Activated T-cell treated with anti-CD3 and anti-CD28 coated beads, Interleukin-2, amount 50 U/mL, for 1 hour (primary cell): Measurements from ENCODE around the gene IL1RAP.

ENCODE experiments used
- DNase-seq: peaks from one replicate; pipeline ENCODE4 v3.0.0-alpha.2; 2020

Gene IL1RAP

DNA sequence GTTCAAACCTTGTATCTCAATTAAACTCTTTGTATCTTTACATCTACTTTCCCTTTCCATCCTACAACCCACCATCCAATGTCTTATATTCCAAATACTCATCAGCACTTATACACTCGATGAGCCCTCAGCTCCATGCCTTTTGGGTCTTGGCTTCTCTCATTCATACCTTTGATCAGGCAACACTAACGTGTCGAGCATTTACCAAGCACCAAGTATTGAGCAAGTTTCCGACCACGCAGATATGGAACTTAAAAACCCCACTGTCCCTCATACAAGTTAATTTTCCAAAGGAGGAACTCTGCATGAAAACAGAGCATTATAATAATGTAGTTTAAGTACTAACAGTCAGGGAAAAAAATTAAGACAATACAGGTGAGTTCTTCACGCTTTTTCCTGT, 102.8 kb downstream of the IL1RAP start:
- no peak for DNase-seq

DNA sequence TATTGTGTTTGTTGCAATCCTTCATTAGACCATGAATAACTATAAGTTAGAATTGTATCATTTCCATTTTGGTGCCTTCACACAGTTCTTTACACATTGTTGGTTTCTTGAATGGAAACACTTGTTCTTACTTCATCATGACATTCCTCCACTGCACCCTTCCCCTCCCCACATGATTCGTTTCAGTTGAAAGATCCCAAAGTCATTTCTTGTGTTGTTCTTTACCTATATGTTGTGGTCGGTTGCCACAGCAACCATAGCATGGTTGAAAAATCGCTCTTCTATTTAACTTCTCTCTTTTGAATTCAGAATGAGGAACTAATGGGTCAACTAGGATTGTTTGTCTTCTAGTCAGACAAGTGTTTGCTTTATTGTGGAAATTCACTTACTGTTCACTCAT, 103.3 kb downstream of the IL1RAP start:
- no peak for DNase-seq

DNA sequence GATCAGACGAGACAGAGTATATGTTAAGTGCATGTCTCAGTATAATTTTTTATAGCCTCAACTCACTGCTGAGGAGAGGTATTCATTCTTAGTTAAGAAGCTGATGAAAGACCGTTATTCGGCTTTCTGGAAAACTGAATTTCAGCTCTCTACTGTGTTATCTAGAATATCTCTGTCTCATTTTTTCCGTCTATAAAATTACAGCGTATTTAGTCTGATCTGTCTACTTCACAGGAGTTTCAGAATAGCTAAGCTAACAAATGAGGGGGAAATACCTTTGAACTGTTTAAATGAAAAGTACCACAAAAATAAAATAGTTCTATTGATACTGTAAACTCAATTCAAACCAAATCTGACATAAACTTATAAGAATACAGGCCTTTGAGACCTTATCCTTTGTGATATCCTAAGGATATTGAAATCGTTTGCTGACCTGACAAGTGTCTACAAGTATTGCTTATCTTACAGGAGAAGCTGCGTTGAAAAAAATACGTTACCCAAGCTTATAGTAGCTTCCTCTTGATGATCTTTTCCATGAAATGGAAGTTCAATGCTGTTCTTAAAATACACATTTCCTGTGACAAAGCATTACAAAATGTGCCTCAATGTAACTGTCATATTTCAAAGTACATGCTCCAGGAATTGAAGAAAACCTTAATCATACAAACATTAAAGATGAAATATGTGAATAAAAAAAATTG, 104.6 kb downstream of the IL1RAP start:
- no peak for DNase-seq

DNA sequence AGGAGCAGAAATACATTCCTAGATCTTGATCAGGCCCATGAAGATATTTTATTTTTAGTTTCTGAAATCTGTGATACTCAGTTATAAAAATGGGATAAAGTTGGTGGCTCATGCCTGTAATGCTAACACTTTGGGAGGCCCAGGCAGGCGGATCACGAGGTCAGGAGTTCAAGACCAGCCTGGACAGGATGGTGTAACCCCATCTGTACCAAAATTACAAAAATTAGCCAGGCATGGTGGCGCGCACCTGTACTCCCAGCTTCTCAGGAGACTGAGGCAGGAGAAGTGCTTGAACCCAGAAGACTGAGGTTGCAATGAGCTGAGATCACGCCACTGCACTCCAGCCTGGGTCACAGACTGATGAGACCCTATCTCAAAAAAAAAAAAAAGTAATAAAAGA, 105.5 kb downstream of the IL1RAP start:
- DNase-seq: no peak

DNA sequence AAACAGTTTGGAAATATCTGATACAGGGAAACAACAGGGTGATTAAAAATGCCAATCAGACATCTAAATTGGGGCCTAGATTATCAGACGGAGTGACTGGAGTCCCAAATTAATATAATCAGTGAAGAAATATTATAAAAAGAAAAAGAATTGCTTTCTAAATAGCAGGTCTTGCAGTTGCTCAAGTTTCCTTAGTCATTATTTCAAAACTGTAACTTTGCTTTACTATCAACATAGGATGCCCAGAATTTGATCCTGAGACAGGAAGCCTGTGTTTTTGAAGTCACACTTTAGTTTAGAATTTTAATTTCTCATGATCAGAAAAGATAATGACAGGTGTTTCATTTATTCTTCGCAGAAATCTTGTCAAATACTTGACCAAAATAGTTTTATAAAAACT, 105.9 kb downstream of the IL1RAP start:
- DNase-seq: no peak

DNA sequence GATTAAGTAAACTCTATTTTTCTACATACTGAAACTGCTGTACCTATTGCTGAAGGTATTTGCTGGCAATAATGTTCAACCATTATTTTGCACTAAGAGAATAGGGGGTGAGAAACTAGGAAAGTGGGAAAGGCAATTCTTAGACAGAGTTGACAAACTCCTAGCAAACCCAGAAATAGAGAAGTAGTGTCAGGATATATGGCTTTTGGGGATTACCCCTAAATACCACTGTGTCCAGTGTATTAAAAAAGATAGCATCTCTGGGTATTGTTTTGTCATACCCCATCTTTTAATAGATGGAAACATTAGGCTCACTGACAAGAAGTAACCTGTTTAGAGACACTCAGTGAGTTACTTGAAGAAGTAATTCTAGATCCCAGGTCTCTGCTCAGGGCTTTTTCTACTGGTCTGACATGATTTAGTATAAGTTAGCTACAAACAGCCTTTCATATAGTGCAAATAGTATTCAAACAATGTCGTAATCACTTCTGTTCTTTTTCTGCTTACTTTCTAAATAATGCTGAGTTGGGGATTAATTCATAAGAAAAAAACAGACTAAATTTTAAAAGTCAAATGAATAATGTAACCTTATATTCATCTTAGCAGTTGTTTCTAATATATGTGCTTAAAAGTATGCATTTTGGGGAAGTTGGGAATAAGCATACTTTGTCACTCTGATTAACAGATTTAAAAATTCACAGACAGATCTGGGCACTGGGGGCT, 107.2 kb downstream of the IL1RAP start:
- no peak for DNase-seq

DNA sequence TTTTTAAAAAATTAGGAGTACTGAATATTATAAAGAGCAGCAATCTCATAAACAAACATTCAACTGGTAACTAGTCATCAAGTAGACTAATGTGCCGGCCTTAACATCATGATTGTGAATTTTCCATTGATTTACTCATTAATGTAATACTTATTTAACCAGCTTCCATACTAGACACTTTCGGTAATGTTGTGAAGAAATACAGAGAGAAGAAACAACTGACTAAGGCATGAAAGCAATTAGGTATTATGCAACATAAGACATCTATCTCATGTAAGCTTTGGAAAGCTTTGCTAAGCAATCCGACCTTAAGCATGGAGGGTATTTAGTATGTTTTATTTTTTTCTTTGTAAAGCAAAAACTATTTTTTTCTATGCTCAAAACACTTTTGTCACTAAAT, 108.0 kb downstream of the IL1RAP start:
- no peak for DNase-seq

DNA sequence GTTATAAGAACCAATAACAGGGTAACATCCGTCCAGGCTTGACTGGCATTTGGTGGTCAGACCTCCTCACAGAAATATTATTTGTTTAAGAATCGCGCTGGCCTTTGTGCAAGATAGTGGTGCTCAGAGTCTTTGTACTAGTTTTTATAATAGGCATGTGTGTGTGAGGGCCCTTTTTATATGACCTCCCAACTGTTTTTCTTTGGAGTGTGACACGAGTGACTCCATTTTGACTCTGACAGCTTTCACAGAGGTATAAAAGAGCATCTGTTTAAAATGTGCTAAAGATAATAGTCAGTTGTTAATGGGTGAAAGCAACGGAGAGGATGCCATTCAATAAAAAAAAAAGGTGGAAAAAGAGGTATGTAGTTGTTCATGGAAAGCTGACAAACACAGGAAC, 110.4 kb downstream of the IL1RAP start:
- DNase-seq: no peak

DNA sequence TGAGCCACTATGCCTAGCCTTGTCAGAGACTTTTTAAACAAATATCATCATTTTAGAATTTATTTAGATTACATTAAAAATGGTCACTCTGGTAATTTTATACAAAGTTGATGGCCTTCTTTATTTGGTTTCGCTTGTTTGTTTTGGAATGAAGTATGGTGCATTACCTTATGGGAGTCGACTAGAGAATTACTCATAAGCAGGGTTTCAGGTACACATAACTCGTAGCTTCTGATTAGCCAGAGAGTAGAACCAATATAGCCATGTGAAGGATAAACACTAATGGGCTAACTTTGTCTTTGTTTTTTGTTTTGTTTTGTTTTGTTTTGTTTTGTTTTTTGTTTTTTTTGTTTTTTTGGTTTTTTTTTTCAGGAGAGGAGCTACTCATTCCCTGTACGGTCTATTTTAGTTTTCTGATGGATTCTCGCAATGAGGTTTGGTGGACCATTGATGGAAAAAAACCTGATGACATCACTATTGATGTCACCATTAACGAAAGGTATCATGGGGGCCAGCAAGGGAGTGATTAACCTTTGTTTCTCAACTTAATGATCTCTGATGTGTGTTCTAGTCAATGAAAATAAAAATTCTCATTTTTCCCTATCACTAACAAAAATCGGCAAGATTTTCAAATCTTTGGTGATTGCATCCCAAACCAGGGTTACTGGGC, 113.2 kb downstream of the IL1RAP start:
- DNase-seq: no peak

DNA sequence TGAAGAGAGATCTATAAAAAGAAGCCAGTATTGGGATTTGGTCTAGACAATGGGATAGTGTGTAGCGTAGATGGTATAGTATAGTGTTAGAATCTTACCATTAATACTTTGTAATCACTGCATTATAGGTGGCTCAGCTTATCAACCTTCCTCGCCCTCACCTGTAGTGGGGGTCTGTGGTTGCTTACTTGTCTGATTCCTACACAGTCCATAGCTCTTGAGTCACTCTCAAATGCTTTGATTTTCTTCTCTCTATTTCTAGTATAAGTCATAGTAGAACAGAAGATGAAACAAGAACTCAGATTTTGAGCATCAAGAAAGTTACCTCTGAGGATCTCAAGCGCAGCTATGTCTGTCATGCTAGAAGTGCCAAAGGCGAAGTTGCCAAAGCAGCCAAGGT, 115.2 kb downstream of the IL1RAP start:
- no peak for DNase-seq

DNA sequence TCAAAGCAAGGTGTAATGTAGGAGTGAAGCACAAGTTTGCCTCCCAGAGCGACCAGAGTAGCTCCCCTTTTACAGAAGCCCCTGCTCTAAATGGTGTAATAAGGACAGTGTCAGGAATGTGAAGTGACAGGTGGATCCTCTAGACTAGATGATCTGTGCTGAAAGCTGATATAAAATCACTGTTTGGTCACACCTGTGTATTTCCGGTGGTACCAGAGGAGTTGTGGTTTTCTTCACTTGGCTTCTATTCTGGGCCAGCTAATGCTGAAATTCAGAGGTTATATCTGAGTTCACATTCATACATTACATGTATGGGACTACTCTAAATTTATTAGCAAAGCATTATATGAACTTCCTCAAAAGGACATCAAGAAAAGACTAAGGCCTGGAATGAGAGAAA, 117.4 kb downstream of the IL1RAP start:
- DNase-seq: no peak

DNA sequence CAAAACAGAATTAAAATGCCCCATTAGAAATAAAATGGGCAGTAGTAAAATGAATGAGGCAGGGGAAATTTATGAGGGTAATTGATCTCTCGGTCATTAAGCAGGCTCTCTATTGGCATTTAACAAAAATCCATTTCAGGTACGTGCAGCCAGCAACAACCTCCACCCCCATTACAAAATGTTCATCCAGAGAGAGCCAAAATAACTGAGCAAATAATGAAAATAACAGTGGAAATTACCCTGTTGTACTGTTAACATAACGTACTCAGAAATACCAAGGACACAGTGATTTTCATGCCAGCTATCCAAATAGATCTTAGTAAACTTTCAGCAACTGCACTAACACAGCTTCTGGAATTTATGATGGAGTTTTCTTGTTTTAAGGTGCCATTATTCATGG, 127.7 kb downstream of the IL1RAP start:
- no peak for DNase-seq

DNA sequence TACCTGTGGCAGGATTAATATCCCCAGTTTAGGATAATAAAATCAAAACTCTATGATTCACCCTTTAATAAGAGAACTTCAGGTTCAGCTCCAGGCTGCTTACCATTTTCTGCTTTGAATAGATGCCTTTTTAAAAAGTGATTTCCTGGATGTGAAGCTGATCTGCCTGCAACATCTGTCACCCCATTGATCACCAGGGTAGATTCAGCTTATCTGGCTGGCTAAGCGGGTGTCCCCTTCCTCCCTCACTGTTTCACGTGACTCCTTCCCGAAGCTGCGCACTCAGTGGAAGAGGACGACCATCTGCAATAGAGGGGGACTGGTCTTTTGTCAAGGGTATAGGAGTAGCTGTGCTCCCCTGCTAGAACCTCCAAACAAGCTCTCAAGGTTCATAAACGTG, 128.1 kb downstream of the IL1RAP start:
- DNase-seq: no peak

DNA sequence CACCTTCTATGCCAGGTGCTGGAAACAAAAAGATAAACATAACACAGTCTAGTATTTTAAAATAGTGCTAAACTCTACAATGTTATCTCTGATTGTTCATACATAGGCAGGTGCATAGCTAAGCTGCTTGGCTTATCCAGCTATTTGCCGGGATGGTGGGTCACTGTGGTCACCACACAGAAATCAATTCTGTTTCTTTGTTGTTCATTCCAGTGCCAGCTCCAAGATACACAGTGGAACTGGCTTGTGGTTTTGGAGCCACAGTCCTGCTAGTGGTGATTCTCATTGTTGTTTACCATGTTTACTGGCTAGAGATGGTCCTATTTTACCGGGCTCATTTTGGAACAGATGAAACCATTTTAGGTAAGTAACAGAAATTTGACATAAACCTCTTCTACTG, 130.2 kb downstream of the IL1RAP start:
- no peak for DNase-seq

DNA sequence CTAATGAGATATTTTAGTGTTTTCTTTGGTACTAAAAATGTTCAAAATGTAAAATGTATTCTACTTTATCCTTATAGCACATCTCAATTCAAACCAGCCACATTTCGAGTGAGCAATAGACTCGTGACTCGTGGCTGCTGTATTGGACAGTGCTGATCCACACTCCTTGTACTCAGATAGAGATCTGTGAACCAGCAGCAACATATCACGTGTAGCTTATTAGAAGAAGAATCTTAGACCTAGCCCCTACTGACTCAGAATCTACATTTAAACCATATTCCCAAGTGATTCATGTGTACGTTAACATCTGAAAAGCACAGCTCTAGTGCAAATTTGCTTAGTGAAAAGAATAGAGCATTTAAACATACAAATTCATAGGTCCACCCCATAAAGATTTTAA, 130.9 kb downstream of the IL1RAP start:
- no peak for DNase-seq

DNA sequence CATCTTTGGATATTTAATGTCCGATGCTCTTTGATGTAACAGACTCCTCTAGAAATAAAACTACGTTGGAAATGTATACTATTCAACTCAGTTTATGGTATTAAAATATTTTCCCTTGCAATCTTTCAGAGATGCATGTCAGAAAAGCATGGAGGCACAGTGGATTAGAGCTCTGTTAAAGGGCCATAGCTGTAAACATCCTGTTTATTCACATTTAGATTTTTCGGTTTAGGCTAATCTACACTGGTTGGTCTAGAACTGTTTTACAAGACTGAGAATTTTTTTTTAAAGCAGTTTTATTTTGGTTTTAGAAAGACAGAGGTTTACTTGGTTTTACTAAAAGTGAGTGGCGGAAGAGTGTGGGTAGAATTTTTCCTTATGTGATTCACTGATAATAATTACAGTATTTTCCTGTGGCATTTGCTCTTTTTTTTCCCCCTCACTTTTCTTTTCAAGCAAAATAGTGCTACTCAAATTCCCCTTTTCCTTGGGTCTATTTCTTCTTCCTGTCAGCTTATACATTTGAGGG, 132.1 kb downstream of the IL1RAP start:
- no peak for DNase-seq

DNA sequence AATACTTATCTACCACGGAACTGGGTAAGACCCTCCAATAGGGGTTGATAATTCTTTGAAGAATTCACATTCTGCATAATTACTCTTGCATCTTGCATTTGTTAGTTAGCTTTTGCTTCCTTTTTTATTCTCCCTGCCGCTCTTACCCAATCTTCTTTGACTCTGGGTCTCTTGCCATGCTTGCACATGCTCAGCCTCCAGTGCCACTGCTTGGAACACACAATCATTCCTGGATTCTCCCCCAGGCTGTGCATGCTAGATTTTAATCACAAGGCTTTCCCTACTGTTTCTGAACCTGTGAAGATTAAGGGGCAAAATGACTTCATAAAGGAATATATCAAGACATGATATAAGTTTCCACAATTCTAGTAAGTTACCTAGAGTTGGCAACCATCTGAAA, 133.1 kb downstream of the IL1RAP start:
- DNase-seq: no peak

DNA sequence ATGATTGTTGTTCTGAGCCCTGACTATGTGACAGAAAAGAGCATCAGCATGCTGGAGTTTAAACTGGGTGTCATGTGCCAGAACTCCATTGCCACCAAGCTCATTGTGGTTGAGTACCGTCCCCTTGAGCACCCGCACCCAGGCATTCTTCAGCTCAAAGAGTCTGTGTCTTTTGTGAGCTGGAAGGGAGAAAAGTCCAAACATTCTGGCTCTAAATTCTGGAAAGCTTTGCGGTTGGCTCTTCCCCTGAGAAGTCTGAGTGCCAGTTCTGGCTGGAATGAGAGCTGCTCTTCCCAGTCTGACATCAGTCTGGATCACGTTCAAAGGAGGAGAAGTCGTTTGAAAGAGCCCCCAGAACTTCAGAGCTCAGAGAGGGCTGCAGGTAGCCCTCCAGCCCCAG, 142.0 kb downstream of the IL1RAP start:
- DNase-seq: no peak

DNA sequence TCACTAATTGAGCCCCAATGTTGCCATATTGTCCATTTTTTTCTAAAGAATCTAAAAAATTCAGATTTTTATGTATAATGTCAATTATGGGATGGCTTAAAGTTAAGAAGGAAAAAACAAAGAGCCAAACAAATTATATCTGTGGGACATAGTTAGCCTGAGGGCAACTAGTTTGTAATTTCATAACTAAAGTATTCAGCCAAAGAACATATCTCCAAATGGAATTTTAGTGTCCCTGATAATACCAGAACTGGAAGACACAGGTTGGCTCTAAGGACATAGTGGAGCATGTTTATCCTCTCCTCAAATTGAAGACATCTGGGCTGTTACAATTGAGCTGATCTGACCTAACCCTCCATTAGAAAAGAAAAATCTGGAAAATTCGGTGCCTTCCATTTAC, 144.2 kb downstream of the IL1RAP start:
- no peak for DNase-seq

DNA sequence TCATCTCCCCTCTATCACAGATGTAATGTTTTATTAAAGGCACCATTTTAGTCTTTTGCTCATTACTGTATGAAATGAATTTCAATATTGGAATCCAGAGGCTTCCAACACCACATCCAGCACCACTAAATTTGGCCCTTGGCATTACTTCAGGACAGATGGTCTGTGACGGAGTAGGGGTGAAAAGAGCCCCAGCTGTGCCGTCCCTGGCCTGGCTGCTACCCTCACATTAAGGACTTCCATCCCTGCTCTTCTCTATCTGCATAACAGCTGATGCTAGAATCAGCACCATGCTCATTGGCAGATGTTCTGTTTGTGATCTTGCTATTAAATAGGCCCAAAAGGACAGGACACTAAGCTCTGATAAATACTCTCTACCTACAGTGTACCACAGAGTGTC, 152.9 kb downstream of the IL1RAP start:
- no peak for DNase-seq

DNA sequence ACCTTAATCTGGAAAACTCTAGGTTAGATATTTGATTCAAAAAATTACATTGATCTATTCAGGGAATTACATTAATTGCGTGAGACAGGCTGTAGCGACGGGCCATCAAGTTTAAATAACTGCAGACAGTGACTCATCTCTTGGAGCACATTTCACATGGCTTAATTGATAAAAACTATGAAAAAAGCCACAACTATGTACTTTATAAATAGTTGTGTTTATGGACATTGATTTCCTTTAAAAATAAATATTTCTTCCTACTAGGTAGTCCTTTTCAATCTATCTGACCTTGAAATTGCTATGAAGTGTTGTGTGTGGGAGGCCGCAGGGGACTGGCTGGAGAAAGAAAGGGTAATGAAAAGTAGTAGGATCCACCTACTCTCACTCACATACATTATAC, 157.8 kb downstream of the IL1RAP start:
- DNase-seq: no peak

DNA sequence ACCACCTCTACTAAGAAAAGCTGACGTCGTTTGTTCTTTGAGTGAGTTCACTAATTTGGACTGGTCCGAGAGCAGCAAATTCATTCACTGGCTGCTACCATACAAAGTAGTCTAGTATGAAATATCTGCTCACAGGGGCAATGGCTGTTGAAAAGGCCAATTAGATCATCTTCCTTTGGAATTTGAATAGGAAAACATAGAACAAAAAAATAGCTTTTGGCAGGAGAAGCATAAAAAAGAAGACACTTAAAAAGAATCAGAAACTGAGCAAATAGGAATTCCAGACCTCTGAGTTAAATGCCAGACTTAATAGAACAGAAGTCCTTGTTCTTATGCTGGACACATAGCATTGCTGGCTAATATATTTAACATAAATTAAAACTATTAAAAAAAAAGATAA, 159.3 kb downstream of the IL1RAP start:
- no peak for DNase-seq

DNA sequence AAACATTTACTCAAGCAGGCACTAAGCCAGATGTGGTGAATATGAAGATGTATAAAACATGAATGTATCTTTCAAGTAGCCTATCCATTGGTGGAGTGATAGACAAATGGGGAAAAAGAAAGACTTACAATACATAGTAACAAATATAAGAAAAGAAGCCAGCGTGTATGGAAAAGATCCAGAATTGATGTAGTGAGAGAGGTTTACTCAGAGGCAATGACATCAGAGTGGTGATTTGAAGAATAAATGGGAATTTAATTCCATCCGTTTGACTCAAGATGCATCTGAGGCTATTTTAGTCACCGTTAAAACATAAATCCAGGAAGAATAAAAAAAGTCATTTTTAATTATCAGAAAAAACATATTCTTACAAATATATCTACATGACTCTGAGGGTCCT, 162.6 kb downstream of the IL1RAP start:
- no peak for DNase-seq

DNA sequence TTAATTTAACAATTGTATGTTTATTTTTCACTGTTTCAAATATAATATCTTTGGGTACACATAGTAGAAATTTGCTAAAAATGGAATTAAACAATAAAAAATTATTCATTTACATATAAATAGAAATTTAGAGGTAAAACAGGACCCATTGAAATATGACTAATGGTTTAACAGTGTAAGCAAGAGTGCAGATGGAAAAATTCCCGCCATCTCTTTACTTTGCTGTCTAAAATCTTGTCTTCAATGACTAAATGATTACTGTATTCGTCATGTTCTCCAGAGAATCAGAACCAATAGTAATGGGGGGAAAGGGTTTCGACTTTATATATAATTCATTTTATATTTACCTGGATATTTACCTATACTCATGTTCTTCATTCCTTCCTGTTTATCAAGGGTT, 163.1 kb downstream of the IL1RAP start:
- no peak for DNase-seq
